Amniotic epithelial cell (primary cell): ENCODE results near the gene RGS6.

ENCODE experiments used
- DNase-seq: peaks from one replicate; pipeline ENCODE4 v3.0.0-alpha.2; 2010; ENCODE audit warnings: low read depth

Gene RGS6

DNA sequence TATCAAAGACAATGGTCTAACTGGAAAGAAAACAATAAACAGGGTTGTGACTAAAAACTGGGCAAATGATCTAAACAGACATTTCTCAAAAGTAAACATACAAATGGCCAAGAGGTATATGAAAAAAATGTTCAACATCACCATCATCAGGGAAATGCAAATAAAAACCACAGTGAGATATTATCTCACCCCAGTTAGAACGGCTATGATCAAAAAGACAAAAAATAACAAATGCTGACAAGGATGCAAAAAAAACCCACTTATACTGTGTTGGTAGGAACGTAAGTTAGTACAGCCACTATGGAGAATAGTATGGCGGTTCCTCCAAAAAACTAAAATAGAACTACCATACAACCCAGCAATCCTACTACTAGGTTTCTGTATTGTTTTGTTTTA lies 470.1 kb downstream of the RGS6 start:
- no peak for DNase-seq

DNA sequence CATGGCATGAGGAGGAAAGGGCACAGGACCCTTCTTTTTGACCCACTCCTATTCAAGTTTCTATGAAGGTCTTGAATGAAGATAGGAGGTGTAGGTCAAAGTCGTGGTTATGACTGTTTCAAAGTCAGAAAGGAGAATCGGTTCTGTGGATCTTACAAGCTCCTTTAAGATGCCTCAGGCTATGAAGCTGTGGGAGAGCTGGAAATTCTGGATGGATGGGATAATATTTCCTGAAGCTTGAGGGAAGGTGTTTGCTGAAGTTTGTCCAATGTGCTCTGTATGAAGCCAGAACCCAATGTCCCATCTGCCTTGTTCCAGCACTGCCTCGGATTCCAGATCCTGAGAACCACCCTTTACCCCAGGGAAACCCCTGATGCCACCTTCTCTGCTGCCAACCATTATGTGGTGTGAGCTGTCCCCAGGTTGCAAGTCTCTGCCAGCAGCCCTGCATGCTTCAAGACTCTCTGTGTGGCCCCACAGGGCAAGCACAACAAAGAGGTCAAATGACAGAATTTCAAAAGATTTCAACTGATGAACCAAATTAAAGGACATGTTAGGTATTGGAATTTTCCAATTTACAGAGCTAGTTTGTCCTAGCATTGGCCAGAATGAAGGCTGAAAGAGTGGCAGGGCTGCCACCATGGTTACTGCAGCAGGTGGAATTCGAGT lies 472.0 kb downstream of the RGS6 start:
- no peak for DNase-seq

GRCh38 chr14:72404998-72405397 lies 472.8 kb downstream of the RGS6 start:
- no peak for DNase-seq

- no peak for DNase-seq
These were observed 475.8 kb downstream of the RGS6 start for GRCh38 chr14:72408020-72408419.

- DNase-seq, result no peak
These were observed 476.8 kb downstream of the RGS6 start for GRCh38 chr14:72409047-72409446.

GRCh38 chr14:72416081-72416849 lies 484.0 kb downstream of the RGS6 start:
- DNase-seq, result no peak

- DNase-seq, result no peak
These were observed 484.7 kb downstream of the RGS6 start for GRCh38 chr14:72416892-72417291.

DNA sequence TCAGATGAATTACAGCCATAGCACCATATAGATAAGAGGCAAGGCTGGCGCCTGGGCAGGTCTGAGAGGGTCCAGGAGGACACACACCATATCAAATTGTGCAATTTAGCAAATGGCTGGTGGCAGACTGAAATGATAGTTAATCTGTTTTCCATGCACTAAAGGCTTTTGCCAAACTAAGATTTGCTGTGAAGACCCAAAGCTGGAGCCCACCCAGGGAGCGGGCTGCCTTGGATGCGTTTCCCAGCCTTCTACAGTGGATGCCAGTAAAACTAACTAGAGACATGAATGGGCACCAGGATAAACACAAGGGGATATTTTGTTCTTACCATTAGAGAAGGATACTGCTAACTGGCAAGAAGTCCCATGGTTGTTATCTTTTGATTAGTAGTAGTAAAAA lies 486.6 kb downstream of the RGS6 start:
- no peak for DNase-seq

DNA sequence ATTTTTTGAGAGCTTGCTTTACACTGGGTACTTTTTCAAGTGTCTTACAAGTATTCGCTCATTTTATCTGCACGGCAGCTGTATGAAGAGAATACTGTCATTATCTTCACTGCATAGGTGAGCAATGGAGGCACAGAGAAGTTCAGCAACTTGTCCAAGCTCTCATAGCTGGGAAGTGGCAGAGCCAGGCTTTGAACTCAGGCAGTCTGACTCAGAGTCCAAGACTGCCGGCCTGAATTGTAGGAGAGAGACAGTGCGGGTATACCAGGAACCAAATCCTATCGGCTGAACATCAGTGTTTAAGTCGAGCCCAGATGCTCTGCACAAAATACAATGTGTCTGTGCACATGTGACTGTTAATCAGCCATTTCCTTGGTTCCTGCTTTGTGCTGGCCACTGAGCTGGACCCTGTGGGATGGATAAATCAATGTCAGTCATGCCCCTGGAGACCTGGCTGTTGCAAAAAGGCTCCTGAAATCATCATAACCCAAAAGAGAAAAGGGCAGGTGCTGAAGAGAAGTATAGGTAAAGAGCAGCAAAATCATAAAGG lies 487.1 kb downstream of the RGS6 start:
- no peak for DNase-seq

DNA sequence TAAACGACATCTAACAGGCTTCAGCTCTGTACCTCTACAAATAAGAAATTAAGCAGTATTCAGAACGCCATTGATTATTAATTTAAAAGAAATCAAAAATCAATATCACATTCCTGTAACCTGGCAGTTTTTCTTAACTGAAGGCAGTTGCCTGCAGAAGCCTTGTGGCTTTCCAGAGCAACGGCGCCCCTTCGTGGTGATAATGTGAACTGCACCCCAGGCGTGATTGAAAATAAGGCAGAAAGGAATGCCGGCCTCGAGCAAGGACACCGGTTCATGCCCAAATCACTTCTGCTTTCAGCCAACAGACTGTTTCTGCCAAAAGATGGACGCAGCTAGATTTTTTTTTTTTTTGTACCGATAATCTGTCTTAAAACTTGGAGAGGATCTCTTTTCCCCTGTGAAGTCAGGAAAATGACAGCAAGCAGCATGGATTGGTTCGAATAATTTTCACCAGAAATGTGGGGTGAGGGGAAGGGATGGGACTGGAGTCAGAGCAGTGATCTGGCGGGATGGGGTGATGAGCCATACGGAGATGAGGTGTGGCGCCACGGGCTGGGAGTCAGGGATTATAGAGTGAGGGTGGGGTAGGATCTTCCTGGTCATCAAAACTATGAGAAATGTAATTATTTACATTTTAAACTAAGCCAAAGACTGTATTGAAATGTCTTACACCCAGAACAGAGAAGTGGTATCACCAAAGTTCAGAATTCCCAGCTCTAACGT lies 488.7 kb downstream of the RGS6 start:
- peak; percentile 51 for DNase-seq

- DNase-seq, result no peak
These were observed 491.7 kb downstream of the RGS6 start for GRCh38 chr14:72423957-72424356.

GRCh38 chr14:72430457-72430856 lies 498.2 kb downstream of the RGS6 start:
- DNase-seq, result no peak

- no peak for DNase-seq
These were observed 500.5 kb downstream of the RGS6 start for GRCh38 chr14:72432748-72433147.

- peak; percentile 30 for DNase-seq
These were observed 501.3 kb downstream of the RGS6 start for GRCh38 chr14:72433511-72433910.

GRCh38 chr14:72434856-72435255 lies 502.6 kb downstream of the RGS6 start:
- peak; percentile 6 for DNase-seq

- DNase-seq, result no peak
These were observed 507.5 kb downstream of the RGS6 start for GRCh38 chr14:72439707-72440106.

DNA sequence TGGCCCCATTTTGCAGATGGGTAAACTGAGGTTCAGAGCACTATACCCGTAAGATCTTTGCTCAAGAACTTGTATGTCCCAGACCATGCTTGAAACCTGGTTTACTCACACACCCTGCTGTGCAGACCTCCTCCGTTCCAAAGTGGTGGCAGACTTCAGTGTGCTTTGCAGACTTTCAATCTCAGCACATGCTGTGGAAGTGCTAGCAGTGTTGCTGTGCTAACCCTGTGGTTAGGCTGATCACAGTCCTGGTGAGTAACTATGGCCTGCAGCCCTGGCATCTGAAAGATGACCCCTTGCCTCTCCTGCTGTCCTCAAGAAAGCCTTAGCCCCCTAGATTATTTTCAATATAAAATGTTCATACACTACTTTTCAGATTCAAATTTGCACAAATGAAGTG lies 511.0 kb downstream of the RGS6 start:
- peak; percentile 3 for DNase-seq

- DNase-seq, result peak; percentile 34
These were observed 511.8 kb downstream of the RGS6 start for GRCh38 chr14:72443991-72444441.

DNA sequence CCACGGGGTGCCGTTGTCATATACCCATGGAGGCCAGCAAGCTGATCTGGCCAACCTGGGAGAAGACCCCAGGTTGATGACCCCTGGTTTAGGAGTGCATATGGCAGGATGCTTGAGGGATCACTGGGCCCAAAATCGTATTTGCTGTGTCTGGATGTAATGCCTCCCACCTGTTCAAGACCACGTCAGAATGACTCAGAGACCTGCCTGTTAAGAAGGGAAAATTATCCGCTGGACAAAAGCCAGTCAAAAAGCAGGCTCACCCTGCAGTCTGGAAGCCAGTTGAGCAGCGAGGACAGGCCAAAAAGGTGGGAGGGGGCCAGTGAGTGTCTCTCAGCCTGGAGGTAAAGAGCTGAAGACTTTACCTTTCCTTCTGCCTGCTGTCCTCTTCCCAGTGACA lies 512.5 kb downstream of the RGS6 start:
- no peak for DNase-seq

DNA sequence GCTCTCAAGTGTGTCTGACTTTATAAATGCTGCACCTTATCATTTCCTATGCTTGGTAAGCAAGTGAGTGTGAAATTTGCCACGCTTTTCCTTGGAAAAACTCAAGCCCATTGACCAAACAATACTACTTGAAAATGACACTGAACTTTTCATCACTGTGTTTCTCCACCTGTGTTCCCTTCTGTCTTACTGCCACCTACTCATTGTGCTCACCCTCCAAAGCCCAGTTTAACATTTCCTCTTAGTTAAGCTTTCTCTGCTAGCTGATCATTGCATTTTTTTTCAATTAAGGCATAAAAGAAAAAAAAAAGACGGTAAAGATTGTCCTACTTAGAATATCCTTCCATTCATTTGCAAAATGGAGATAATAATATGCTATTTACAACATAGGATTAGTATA lies 516.0 kb downstream of the RGS6 start:
- DNase-seq, result no peak

- peak; percentile 71 for DNase-seq
These were observed 518.3 kb downstream of the RGS6 start for GRCh38 chr14:72450473-72451044.
